Islet of Langerhans (tissue), 1 donor: Measurements from ENCODE around the gene RAD23B.
"Not testable (repeated sequence)": the region's sequence is repeated elsewhere in the genome, so short reads cannot be mapped to it uniquely, and the experiment has no call there.

Source experiments
- FAIRE-seq: peaks from one replicate; lab custom pipeline; 2011; peaks lifted over from hg19 to GRCh38; lab: Jason Lieb, UNC

The RAD23B gene

DNA sequence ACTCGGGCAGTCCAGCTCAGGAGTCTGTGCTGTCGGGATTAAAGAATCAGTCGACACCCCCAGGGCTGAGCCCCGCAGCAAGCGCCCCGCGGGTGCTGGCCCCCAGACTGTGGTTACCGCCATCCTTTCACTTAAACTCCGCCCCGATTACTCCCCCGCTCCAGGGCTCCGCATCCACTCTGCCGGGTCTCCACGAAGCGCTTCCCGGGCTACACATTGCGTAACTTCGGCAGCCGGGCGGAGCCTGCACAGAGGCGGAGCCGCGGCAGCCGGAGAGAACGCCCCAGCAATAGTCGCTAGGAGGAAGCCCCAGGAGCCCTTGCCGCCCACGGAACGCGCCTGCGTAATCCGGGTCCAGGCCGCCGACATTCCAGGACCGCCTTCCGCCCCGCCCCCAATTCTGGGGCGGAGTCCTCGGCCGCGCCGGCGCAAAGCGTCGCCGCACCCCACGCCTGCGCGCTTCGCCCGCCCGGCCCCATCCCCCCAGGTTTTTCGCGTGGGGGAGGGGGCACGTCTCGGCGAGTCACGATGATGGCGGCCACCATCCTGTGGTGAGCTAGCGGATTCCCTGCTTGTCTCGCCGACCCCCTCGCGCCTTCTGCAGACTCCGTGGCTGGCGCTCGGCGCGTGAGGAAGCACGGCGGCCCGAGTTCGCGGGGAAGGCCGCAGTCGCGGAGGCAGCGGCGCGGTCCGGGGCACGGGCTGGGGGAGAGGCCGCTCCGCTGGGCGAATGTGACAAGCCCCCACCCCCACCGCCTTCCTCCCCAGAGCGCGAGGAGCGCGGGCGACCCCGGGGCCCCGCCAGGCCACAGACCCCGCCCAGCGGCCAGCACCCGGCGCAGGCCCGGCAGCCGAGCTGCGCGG lies at the start of gene RAD23B:
Gene RAD23B, plus strand, starts transcription at position 521 of the 864 bp plus-strand sequence. CDS start 351 bp downstream, outside the sequence.
- no peak for FAIRE-seq

DNA sequence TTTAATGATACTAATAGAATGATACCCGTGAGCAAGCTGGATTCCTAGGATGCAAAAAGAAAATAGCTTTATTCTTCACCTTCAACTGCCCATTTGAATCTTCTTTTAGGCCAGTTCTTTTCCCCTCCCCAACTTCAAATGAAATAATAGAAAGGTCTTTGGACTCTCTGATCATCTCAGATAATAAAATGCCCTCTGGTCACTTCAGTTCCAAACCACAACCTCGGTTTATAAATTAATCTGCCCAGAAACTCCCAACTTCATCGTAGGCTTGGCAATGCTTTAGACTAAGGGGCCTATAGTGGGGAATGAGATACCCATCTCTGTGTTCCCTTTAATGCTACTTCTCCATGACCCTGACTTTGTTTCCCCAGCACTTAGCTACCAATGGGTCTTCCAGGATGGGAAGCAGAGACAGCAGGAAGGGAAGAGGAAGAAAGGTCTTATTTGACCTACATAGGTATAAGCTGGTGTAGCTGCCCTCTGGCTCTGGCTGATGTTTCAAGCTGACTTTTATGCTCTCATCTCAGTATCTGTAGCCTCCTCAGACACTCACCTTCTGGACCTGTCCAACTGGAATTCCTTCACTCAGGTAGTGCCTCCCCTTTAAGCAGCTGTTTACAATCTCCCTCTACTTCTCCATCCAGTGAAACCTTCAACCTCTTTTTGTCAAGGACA lies 47.2 kb upstream of the RAD23B start:
- FAIRE-seq: no peak

DNA sequence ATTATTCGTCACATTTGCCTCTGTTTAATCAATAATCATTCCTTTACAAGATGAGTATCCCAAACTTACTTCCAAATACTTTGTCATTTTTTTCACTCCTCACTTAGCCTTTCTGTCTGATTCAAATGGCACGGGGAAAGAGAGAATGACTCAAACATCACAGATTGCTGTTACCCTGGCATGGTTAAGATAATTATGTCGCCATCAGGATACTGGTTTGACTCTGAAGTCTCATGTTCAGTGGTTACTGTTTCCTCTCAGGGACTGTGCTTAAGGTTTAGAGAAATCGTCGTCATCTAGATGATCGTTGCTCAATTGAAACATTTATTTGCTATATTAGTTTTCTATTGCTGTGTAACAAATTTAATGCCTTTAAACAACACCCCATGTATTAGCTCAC lies 45.2 kb upstream of the RAD23B start:
- no peak for FAIRE-seq

DNA sequence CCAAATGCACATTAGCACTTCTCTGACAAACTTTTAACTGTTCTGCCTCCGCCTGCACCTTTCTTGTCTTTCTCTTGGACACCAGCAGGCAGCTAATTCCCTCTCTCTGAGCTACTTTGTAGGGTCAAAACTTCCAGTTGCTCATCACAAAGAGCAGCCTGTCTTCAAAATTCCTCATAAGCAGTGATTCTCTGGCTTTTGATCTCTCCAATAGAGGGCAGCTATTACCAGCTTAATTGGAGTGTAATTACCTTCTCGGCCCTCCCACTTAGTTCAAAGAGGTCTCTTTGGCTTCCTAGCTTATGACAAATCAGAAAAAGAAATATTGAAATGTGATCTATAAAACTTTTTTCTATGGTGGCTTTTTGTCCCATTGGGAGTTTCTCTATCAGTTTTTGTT lies 43.6 kb upstream of the RAD23B start:
- no peak for FAIRE-seq

DNA sequence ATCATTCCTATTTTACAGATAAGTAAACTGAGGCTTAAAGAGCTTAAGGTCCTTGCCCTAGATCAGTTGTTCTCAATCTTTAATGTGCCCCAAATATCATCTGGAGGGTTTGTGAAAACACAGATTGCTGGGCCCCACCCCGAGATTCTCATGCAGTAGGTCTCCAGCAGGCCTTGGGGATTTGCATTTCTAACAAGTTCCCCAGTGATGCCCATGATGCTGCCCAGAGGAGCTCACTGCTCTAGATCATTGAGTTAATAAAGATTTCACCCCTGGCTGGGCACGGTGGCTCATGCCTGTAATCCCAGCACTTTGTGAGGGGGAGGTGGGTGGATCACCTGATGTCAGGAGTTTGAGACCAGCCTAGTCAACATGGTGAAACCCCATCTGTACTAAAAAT lies 42.8 kb upstream of the RAD23B start:
- FAIRE-seq: no peak

DNA sequence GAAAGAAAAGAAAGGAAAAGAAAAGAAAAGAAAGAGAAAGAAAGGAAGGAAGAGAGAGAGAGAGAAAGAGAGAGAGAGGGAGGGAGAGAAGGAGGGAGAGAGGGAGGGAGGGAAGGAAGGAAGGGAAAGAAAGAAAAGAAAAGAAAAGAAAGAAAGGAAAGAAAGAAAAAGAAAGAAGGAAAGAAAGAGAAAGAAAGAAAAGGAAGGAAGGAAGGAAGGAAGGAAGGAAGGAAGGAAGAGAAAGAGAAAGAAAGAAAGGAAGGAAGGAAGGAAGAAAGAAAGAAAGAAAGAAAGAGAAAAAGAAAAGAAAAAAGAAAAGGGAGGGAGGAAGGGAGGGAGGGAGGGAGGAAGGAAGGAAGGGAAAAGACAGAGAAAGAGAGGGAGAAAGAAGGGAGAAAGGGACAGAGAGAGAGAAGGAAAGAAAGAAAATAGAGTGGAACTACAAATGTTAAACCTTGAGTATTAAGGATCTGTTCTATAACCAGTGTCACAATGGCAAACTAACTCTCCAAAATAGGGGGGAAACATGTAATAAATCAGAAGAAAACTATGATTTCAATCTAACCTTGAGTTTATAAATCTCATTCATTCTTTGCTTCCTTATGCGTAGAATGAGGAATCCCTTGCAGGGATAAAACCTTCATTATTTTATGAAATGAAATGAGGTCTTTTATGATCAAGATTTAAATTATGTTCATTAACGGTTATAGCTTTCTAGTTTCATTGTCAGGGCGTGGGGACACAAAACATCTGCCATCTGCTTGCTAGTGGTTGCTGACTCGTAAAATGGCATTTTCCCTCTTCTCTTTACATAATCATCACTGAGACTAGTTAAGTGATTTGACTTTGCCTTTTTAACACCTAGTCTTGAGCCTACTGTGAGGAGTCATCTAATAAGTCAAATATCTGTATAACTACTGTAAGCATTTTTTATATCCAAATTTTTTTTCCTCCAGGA lies 40.7 kb upstream of the RAD23B start:
- FAIRE-seq: peak; percentile 80

DNA sequence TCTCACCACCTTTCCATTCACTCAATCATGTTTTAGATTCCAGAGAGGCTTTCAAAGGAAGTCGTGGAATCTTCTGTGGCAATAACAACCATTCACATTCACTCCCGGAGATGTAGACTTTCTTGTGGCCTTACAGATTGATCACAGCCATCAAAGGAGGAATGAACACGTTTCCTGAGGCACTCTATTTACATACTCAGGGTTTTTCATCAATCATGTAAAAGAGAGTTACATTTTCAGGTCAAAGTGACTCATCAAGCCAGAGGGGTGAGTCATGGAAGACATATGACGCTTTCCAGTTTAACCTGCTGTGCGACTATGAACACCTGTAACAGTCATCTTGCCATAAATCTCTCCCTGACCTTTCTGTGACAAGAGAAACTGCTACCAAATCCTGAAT lies 39.3 kb upstream of the RAD23B start:
- FAIRE-seq: peak; percentile 98

DNA sequence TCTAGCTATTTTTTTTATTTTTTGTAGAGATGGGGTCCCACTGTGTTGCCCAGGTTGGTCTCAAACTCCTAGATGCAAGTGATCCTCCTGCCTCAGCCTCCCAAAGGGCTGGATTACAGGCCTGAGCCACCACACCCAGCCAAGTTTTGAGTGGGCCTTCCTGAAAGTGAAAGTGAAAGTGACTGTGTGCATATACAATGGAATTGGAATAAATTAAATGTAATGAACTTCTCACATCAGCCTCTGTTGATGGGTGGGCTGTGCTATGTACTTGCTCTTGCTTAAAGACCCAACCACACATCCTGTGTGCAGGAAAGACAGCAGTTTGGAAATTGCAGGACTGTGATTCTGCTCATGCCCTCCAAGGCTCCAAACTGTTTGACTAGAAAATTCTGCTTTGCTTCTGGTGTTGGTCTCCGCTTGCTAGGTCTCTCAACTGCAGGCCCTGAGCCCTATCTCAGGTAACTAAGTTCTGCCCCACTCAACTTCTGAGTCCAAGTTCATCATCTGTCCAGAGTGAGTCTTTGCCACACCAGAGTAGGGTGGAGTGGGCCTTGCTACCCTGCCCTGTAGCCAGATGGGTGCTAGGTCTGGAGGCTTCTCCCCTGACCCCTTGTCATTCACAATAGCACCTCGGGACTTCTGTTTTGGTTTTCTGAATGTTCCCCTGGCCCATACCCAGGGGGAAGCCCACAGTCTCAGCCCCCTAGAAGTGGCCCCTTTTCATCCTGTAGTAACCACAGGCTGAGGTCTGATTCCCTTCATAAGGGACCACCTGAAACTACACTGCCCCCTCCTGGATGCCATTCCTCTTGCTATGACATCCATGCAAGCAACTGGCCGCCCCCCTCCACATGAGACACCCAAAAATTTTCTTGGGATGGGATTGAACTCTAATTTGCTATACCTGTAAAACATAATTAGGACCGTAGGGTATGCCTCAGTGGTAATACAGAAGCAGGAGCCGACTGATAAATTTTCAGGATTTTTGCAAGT lies 36.5 kb upstream of the RAD23B start:
- no peak for FAIRE-seq

DNA sequence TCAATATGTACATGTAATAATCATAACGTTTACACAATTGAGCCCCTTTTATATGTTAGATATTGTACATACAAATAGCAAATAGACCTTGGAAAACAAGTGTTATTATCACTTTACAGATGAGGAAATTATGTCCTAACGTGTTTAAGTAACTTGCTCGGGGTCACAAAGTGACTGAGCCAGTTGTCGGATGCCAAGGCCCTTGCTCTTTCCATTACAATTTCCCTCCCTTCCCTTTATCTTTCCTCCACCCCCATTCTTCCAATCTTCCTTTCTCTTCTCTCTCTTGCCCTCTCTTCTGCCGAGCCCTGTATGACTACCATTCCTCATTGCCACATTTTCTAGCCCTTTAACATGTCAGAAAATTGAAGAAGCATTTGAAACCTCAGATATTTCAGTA lies 34.4 kb upstream of the RAD23B start:
- FAIRE-seq: no peak

DNA sequence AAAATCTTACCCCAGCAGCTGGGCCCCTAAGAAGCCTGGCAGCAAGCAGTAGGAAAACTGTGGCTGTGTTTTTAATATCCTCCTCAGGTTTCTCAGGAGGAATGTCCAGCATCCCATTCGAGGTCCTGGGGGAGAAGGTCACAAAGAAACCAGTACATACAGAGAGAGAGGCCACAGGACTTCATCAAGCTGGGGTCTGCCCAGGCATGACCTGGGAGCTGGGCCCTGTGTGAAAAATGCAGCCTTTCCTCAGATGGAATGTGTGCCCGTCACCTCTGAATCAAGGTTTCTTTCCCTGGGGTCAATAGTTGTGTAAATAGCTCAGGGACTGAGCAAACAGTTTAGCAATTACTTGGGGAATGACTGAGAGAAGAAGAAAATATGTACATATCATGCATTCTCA lies 33.9 kb upstream of the RAD23B start:
- FAIRE-seq: no peak

DNA sequence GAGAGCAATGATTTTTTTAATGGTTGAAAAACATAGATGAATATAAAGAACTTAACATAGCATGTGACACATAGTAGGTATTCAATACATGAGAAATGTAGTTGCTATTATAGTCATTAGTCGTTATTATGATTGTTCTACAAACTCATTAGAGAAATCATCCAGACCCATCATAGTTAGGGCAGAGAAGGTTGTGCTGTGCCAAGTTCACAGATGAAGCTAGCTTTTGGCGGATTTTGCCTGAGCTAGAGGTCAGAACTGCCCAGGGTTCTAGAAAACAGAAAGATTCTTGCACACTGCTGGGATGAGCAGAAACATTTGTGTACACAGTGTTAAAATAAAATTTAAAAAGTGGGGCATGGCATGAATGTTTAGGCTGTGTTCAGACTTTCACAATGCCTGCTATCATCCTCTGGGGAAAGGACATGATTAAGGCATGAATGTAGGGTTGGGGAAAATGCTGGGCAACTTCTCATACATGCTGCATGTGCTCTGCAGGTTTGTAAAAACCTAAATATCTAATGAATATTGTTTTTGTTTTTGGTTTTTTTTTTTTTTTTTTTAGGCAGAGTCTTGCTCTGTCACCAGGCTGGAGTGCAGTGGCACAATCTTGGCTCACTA lies 33.3 kb upstream of the RAD23B start:
- no peak for FAIRE-seq

DNA sequence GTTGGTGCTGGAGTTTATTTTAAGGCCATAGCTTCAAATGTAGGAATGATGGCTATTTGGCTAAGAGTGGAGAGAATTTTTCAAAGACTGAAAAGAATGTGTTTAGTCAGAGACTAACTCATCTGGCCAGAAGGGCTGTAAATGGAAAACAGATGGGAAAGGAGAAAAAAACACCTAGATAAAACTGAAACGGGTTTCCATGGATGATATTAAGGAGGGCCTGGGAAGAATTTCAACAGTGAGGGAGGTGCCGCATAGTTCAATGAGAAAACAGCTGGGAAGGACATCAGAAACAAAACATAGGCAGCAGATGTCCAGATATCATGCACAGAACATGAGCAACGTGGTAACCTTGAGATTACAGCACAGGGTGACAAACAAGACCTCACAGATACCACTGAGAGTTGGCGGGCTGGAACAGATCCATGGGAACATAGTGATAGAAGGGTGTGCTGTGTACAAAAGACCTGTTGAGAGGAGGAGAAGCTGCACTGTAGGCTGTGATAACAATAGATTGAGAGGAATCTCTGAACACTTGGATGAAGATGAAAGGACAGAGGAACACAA lies 31.2 kb upstream of the RAD23B start:
- FAIRE-seq: no peak

DNA sequence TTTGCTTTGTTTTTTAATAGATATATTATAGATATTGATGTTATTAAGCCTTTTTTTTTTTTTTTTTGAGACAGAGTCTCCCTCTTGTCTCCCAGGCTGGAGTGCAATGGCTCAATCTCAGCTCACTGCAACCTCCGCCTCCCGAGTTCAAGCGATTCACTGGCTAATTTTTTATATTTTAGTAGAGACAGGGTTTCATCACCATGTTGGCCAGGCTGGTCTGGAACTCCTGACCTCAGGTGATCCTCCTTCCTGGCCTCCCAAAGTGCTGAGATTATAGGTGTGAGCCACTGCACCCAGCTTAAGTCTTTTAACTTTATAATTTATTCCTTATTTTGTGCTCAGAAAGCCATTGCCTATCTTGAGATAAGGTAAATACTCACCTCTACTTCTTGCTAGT lies 24.2 kb upstream of the RAD23B start:
- no peak for FAIRE-seq

DNA sequence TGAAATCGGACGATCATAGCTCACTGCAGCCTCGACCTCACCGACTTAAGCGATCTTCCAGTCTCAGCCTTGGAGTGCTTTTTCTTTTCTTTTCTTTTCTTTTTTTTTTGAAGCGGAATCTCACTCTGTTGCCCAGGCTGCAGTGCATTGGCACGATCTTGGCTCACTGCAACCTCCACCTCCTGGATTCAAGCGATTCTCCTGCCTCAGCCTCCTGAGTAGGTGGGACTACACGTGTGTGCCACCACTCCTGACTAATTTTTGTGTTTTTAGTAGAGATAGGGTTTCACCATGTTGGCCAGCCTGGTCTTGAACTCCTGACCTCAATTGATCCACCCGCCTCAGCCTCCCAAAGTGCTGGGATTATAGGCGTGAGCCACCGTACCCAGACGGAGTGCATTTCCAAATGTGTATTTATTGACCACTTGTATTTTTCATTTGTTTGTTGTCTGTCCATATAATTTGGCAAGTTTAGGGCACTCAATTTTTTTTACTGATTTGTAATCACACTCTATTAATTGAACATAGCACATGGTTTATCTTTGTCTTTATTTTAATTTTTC lies 23.2 kb upstream of the RAD23B start:
- FAIRE-seq: not testable (repeated sequence)

DNA sequence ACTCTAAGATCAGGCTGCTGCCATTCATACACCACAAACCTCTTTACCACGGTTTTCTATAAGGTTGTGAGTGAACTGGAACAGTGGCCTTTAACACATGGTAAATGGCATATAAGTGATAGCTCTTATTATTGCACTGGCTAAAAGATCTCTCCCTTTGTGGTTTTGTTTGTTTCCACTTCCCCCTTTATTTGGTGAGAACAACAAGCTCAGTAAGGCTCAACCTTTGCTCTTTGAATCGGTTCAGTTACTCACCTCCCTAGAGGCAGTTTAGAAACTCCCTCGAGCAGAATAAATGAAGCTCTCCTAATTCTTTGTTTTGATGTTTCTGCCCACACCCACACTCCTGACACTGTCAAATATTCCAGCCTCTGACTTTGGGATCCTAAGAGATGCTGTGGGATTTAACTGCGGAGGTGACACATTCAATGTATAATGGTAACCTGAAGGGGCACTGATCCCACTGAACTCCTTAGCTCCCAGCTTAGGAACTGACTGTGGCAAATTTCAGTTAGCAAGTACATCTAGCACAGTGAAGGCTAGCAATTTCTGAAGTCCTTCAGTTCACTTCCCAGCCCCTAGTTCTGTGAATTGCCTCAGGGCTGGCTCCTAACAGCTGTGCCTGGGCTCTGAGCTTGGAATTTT lies 22.5 kb upstream of the RAD23B start:
- FAIRE-seq: no peak

DNA sequence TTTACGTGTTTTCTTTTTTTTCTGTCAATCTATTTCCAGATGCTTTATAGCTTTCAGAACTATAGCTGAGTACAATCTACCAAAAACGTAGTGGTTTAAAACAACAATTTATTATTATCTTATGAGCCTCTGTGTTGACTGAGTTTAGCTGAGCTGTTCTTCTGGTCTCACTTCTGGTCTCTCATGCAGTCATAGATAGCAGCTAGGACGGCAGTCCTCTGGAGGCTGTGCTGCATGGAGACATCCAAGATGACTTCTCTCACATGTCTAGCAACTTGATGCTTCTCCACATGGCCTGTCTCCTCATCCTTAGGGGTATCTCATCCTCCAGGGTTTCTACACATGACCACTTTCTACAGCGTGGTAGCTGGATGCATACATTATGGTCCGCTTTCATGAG lies 22.0 kb upstream of the RAD23B start:
- FAIRE-seq: no peak

DNA sequence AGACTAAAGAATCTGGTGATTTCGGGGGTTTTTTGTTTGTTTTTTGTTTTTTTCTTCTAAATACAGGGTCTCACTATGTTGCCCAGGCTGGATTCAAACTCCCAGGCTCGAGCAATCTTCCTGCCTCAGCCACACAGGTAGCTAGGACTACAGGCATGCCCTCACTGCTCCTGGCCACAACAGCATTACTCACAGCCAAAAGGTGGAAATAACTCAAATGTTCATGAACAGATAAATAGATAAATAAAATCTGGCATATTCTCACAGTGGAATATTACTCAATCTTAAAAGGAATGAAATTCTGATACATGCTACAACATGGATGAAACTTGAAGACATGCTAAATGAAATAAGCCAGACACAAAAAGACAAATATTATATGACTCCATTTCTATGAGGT lies 19.8 kb upstream of the RAD23B start:
- no peak for FAIRE-seq

DNA sequence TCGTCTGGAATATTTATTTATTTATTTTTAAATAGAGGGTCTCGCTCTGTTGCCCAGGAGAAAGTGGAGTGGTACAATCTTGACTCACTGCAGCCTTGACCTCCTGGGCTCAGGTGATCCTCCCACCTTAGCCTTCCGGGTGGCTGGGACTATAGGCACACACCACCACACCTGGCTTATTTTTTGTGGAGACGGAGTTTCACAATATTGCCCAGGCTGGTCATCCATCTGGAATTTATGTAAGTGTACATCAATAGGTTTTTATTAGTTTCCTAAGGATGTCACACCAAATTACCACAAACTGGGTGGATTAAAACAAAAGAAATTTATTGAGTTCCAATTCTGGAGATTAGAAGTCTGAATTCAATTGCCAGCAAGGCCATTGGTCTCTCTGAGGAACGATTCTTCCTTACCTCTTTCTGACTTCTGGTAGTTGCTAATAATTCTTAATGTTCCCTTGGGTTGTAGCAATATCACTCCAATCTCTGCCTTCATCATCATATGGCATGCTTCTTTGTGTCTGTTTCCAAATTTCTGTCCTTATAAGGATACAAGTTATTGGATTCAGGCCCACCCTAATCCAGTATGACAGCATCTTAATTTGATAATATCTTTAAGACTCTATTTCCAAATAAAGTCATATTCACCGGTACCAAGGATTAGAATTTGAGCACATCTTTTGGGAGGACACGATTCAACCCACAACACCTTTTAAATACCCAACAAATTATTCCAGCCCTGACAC lies 16.3 kb upstream of the RAD23B start:
- no peak for FAIRE-seq

DNA sequence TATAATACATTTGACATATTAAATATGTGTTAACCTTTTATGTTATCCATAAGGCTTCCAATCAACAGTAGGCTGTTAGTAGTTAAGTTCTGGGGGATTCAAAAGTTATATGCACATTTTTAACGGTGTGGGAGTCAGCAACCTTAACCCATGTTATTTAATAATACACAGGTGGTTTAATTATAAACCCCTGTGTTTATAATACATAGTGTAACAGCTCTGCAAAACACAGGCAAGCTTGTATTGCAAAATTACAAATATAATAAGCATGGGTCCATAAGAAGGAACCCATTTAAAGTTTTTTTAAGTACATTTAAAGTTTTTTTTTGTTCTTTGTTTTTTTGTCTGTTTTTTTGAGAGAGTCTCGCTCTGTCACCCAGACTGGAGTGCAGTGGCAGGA lies 14.5 kb upstream of the RAD23B start:
- no peak for FAIRE-seq
